OCI-LY7 (cell line): Measurements from ENCODE around the gene SCD. TPM values are rescaled to one million over a fixed set of nuclear protein-coding genes. Genes with fewer than 3 reads are reported as not detected.

Source experiments
- BruUV-seq: library from RNA; stranded (reverse); fragments of 400-500 nt; replicated peaks from 2 replicates; lab custom pipeline; 2021; lab: Mats Ljungman, UMichigan
- CTCF ChIA-PET: fragments of 300-600 bp; sonication (Branson Sonifier 250); formaldehyde crosslinking; loops from one replicate; lab custom pipeline; 2022; ENCODE audit warnings: antibody characterized with exemption; ENCODE audit not compliant: unreplicated experiment; lab: Charles Lee
- POLR2A ChIA-PET: fragments of 300-600 bp; sonication (Branson Sonifier 250); formaldehyde crosslinking; loops from one replicate; lab custom pipeline; 2022; ENCODE audit warnings: antibody characterized with exemption; lab: Charles Lee
- DNase-seq: peaks from one replicate; pipeline ENCODE4 v3.0.0-alpha.2; 2015; ENCODE audit warnings: low spot score
- H2AFZ ChIP-seq: fragments of 200-600 bp; sonication (generic), shearing (Covaris generic); 2 replicates; pipeline ENCODE4 v1.6.1; 2014; ENCODE audit warnings: mild to moderate bottlenecking, antibody characterized with exemption, low read length, moderate library complexity
- H3K27ac ChIP-seq: fragments of 200-600 bp; sonication (generic); 2 replicates; pipeline ENCODE4 v1.5.1; 2014; ENCODE audit warnings: mixed run types, low read depth, mild to moderate bottlenecking, moderate library complexity, low read length, inconsistent platforms; ENCODE audit not compliant: poor library complexity, severe bottlenecking
- H3K36me3 ChIP-seq: fragments of 200-600 bp; sonication (generic); 2 replicates; pipeline ENCODE4 v1.6.1; 2014; ENCODE audit warnings: mild to moderate bottlenecking, antibody characterized with exemption, low read length, moderate library complexity, mixed read lengths; ENCODE audit not compliant: insufficient read depth
- H3K4me1 ChIP-seq: fragments of 200-600 bp; sonication (generic); 2 replicates; pipeline ENCODE4 v1.5.1; 2014; ENCODE audit warnings: mild to moderate bottlenecking, low read length; ENCODE audit not compliant: insufficient read depth, poor library complexity, severe bottlenecking
- H3K4me2 ChIP-seq: fragments of 200-600 bp; sonication (generic); 2 replicates; pipeline ENCODE4 v1.6.1; 2014; ENCODE audit warnings: mild to moderate bottlenecking, low read length
- H3K4me3 ChIP-seq: fragments of 200-600 bp; sonication (generic); 2 replicates; pipeline ENCODE4 v1.5.1; 2014; ENCODE audit warnings: mild to moderate bottlenecking, low read depth, low read length; ENCODE audit not compliant: poor library complexity, severe bottlenecking
- H3K79me2 ChIP-seq: fragments of 200-600 bp; sonication (generic); 2 replicates; pipeline ENCODE4 v1.6.1; 2016; ENCODE audit warnings: low read depth, mild to moderate bottlenecking, low read length, moderate library complexity, mixed read lengths; ENCODE audit not compliant: insufficient read depth
- H3K9me2 ChIP-seq: fragments of 200-600 bp; sonication (generic); 2 replicates; pipeline ENCODE4 v1.6.1; 2016; ENCODE audit warnings: mild to moderate bottlenecking, low read length, mixed read lengths; ENCODE audit not compliant: insufficient read depth
- H3K9me3 ChIP-seq: fragments of 200-600 bp; sonication (generic); 2 replicates; pipeline ENCODE4 v1.6.1; 2014; ENCODE audit warnings: mild to moderate bottlenecking, mixed run types, low read length, mixed read lengths
- H4K20me1 ChIP-seq: fragments of 200-600 bp; sonication (generic); 2 replicates; pipeline ENCODE4 v1.6.1; 2014; ENCODE audit warnings: mild to moderate bottlenecking, antibody characterized with exemption, low read length, moderate library complexity, mixed read lengths; ENCODE audit not compliant: insufficient read depth
- CTCF ChIP-seq: fragments of 200-600 bp; sonication (generic); conservative IDR thresholded peaks from 2 replicates; pipeline ENCODE4 v1.5.1; 2014; ENCODE audit warnings: mild to moderate bottlenecking, antibody characterized with exemption, low read length, moderate library complexity, mixed read lengths
- EZH2phosphoT487 ChIP-seq: fragments of 200-600 bp; sonication (generic); IDR thresholded peaks from 2 replicates; pipeline ENCODE4 v1.6.1; 2018; ENCODE audit warnings: low read depth, borderline replicate concordance, mild to moderate bottlenecking, mixed run types, antibody characterized with exemption, low read length, moderate library complexity, mixed read lengths
- intact Hi-C: fragments of 100-400 bp; cut with micrococcal nuclease; formaldehyde crosslinking; loops from one replicate; pipeline ENCODE4 v1.10.0; 2022; ENCODE audit not compliant: unreplicated experiment
- total RNA-seq, 2 experiments: library from RNA; depleted of rRNA in 1 of 2; stranded (reverse); fragments of >200 nt in 1 of 2; shearing (Covaris generic) in 1 of 2; gene quantifications; 2 replicates each; pipeline ENCODE4 v1.2.3, GENCODE V29; 2014 to 2022

Gene SCD
- total RNA-seq, 2 experiments from 2014 or later = 76.8 to 327 TPM

GRCh38 chr10:100395626-100396025, 48.6 kb downstream of the SCD start:
- POLR2A ChIA-PET = no interaction called here
- no TSS peak for BruUV-seq
- no peak overlapping the region for H2AFZ ChIP-seq
- no peaks in the 10 kb centered on the region for H3K9me3 ChIP-seq
- no peaks in the 10 kb centered on the region for H4K20me1 ChIP-seq
- no peaks in the 10 kb centered on the region for H3K79me2 ChIP-seq
- intact Hi-C loops = no loop called here
- no peaks in the 10 kb centered on the region for H3K4me1 ChIP-seq
- no peak for DNase-seq
- no peak overlapping the region for H3K4me2 ChIP-seq
- TF ChIP-seq EZH2phosphoT487 (no peak), CTCF (no peak)
- H3K9me2 ChIP-seq = no peaks in the 10 kb centered on the region
- CTCF ChIA-PET = no interaction called here
- no peaks in the 10 kb centered on the region for H3K36me3 ChIP-seq
- no peak overlapping the region for H3K27ac ChIP-seq
- H3K4me3 ChIP-seq = no peak overlapping the region

GRCh38 chr10:100396605-100397004, 49.6 kb downstream of the SCD start:
- BruUV-seq = no TSS peak
- CTCF ChIA-PET = no interaction called here
- Histone ChIP-seq H3K4me2 (no peak overlapping the region), H2AFZ (no peak overlapping the region), H3K27ac (no peak overlapping the region), H3K4me1 (no peaks in the 10 kb centered on the region), H3K4me3 (no peak overlapping the region), H4K20me1 (no peaks in the 10 kb centered on the region), H3K9me3 (no peaks in the 10 kb centered on the region), H3K36me3 (no peaks in the 10 kb centered on the region), H3K79me2 (no peaks in the 10 kb centered on the region), H3K9me2 (no peaks in the 10 kb centered on the region)
- no peak for DNase-seq
- POLR2A ChIA-PET = no interaction called here
- intact Hi-C loops = no loop called here
- TF ChIP-seq EZH2phosphoT487 = no peak
- TF ChIP-seq CTCF = no peak

GRCh38 chr10:100401631-100402328, 54.7 kb downstream of the SCD start:
- ChIA-PET CTCF (no interaction called here), POLR2A (interaction anchor here (0.6 kb wide), 1 partner anchor 14 kb away, joined by 3 read pairs; no protein-coding TSS in a partner anchor)
- H3K79me2 ChIP-seq = no peaks in the 10 kb centered on the region
- TF ChIP-seq EZH2phosphoT487 (no peak), CTCF (no peak)
- no peak overlapping the region for H3K4me3 ChIP-seq
- no peaks in the 10 kb centered on the region for H3K9me3 ChIP-seq
- no peak for DNase-seq
- no peak overlapping the region for H2AFZ ChIP-seq
- intact Hi-C loops = no loop called here
- H3K9me2 ChIP-seq = no peaks in the 10 kb centered on the region
- H3K4me2 ChIP-seq = no peak overlapping the region
- no TSS peak for BruUV-seq
- H3K36me3 ChIP-seq = no peaks in the 10 kb centered on the region
- no peaks in the 10 kb centered on the region for H4K20me1 ChIP-seq
- no peaks in the 10 kb centered on the region for H3K4me1 ChIP-seq
- no peak overlapping the region for H3K27ac ChIP-seq
